HG03135 (cell line): ENCODE measurements around the gene IGFBP7.
"Not testable (repeated sequence)": the region's sequence is repeated elsewhere in the genome, so short reads cannot be mapped to it uniquely, and the experiment has no call there.

ENCODE experiments used
- ATAC-seq: cut with Tn5 transposase; IDR thresholded peaks from one replicate; pipeline ENCODE4 v1.9.1; 2021; ENCODE audit warnings: mild to moderate bottlenecking, moderate library complexity; ENCODE audit not compliant: unreplicated experiment

Gene IGFBP7

DNA sequence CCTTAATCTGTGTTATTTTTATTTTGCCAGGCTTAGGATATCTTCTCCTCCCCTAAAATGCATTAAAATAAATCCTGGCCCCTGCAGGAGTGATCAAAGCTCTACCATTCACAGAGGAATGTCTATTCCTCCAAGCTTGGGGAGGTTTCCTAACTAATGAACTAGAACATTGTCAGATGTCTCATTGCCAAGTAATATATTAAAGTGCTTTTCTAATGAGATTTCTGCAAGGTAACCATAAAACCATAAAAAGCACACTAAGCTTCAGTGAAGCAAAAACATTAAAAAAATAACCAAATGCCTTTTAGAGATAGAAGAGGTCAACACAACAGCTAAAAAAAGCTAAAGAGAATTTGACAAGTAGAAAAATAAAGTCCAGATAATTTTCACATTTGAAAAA, 34.8 kb downstream of the IGFBP7 start:
- ATAC-seq: no peak

DNA sequence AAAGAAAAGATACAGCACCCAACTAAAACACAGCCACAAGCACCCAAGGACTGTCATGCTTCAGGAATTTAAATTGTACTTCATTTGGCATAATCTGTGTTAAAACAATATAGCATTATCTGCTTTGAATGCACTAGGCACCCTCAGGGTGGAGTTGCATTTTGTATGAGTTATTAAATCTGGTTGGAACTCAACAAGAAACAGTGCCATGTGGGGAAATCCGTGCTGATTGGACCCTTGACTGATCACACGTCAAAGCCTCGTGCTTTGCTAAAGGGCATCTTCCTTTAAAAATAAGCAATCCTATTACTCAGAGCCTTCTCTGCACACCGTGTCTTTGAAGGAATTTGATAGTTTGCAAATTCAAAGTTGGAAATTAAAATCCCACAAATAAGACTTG, 35.4 kb downstream of the IGFBP7 start:
- no peak for ATAC-seq

DNA sequence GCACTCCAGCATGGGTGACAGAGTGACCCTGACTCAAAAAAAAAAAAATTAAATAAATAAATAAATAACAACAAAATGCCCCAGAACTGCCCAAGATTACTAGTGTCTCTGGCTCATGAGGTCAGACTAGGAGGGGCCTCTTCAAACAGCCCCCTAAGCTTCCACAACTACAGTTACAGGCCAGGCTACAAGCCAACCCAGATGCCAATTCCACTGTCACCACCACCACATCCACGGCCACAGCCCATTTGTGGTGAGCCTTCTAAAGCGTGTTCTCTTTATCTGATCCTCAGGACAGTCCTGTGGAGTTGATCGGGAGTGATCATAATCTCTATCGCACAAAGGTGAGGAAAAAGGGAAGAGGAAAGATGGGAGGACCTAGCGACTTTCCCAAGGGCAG, 36.6 kb downstream of the IGFBP7 start:
- no peak for ATAC-seq

DNA sequence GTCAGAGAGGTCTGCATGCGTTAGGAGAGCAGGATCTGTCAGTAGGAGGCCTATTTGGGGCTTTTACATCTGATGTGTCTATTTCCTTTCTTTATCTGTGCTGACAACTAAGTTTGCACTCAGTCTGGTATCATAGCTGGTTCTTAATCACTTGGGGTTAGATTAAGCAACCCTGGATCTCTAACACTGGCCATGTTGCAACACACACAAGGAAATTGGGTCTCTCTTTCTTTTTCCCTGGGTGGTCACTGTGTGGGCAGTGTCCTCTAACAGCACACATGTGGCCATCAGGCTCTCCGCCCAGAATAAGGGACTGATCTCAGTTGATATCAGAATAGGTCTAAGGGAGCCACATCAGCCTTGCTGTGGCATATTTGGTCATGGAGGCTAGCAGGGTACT, 38.9 kb downstream of the IGFBP7 start:
- no peak for ATAC-seq

DNA sequence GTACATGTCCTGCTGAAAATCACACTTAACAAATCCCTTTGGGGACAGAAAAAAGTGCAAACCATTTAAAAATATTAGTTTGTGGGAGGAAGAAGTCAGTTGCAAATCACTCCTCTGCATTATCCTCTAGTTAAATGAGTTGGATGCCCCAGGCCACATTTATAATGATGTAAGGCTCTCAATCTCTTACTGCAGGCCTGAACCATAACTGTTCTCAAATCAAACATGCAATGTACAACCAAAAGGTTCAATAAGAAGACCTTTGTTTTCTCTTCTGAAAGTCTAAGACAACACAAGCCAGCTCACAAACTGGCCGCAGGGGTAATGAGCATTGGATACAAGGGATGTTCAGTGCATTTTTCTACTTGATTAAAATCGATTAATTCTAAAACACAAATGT, 39.7 kb downstream of the IGFBP7 start:
- no peak for ATAC-seq

DNA sequence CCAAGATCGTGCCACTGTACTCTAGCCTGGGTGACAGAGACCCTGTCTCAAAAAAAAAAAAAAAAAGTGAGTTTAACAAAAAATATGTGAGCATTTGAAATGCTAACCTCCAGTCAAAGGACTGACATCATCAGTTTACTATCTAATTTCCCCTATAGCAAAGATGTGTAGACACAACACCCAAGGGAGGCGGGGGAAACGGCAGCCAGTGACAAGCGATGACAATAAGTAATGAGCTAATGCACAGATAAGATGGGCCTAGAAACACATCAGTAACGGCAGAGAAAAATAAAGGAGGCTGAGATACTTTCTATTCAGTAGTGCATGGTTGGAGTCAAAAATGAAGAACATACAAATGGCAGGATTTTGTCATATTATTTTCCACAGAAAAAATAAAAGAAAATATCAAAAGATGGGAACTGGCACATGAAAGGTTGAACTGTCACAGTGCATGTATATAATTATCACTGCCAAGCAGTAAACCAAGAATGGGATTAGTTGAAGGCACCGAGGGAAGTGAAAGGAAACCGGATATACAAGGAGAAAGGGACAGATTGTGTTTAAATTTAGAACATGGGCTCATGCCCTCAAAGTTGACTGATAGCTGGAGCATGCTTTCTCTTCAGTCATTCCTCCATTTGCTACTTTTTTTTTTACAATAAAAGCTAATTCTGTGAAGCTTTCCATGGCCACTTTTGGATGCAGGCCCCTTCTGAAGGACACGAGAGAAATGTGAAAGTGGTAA, 41.8 kb downstream of the IGFBP7 start:
- no peak for ATAC-seq

DNA sequence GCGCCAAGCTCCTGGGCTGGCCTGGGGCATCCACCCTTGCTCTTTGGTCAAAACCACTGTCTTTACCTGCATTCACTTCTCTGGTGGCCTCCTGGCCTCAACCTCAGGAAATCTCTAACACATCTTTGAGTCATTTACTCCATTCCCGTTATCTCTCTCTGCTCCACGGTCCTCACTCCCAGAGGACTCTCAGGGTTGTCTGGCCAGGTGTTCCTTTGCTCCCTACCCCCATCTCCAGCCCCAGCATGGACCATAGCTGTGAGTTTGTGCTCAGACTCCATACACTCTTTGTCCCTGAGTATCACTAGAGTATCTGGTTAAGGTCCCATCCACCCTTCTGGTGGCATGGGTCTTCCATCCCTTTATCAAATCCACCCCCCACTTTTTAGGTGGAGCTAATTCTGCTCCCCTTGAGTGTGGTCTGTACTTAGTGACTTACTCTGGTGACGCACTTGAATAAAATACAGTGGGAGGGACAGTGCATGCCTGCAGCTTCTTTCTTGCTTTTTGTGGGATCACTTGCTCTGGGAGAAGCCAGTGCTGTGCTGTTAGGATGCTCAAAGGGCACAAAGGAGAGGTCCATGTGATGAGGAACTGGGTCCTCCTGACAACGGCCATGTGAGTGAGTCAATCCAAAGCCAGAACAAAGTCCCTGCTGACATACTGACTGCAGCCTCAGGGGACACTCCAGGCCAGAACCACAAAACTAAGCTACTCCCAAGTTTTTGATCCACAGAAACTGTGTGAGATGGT, 44.3 kb downstream of the IGFBP7 start:
- ATAC-seq: no peak

DNA sequence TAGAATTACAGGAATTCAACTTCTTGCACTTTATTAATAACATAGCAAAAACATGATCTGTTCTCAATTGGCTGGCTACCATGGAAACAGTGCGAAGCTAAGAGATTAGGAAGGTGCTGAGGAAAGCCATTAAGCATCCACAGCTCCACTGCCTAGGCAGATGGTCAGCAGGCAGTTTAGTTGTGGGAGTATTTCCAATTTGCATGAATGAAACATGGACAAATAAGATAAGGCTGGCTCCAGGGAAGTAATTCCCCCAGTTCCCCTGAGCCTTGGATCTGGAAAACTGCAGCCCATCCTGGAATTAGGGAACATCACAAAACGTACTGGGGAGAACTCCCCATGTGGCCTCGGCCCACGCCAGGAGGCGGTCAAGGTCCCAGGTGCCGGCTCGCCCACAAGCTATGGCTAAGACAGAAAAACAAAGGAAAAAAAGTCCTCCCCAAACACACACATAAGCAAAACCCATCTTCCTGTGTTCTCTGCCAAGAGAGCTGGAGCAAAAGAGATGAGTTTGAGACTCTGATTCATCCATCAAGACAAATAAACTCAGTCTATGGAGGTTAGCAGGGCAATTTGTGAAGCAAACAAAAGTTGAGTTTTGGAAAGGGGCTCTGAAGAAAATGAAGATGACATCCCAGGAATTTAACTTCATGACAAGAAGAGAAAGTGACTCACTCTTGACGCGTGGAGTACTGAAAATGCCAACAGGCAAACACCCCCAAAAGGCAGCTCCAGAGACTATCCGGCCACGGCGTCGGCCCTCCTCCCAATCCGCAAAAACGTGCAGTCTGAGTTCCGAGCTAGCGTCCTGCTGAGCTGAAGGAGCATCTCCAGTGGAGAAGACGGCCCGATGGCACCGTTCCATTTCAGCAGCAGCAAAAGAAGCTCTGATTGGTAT, 45.1 kb downstream of the IGFBP7 start:
- ATAC-seq: no peak

DNA sequence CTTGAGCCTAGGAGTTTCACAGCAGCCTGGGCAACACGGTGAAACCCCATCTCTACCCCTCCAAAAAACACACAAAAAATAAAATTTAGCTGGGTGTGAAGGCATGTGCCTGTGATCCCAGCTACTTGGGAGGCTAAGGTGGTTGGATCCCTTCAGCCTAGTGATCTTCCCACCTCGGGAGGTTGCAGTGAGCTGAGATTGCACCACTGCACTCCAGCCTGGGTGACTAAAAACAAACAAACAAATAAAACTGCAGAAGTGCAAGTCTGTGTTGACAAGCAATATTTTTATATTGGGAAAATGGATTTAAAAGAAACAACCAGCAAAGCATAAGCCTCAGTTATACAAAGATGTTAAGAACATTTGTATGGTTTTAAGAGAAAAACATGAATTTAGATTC, 46.1 kb downstream of the IGFBP7 start:
- ATAC-seq: no peak

DNA sequence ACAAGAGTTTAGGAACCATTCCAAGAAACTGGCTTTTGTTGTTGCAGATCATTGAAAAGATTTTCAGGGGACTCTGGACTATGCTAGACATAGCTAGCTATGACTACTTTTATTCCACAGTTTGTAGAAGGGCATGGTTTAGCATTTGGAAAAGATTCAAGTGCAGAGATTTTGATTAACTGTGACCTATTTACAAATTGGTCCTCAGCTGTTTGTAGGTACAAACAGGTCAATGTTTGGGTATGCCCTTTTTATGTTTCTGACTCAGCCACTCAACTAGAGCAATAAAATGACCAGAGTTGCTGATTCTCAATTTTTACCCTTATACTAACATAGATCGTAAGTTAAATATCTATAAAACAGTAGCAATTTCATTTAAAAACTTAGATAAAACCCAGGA, 46.7 kb downstream of the IGFBP7 start:
- no peak for ATAC-seq

DNA sequence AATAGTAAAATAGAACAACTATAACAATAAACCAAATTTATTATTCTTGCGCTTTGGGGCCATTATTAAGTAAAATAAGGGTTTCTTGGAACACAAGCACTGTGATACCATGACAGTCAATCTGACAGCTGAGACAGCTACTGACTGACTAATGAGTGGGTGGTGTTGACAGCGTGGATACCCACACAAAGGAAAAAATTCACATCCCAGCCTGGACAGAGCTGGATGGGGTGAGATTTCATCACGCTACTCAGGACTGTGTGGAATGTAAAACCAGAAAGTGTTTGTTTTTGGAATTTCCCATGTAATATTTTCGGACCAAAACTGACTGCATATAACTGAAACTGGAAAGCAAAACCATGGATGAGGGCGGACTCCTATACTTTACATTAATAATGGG, 48.8 kb downstream of the IGFBP7 start:
- no peak for ATAC-seq

DNA sequence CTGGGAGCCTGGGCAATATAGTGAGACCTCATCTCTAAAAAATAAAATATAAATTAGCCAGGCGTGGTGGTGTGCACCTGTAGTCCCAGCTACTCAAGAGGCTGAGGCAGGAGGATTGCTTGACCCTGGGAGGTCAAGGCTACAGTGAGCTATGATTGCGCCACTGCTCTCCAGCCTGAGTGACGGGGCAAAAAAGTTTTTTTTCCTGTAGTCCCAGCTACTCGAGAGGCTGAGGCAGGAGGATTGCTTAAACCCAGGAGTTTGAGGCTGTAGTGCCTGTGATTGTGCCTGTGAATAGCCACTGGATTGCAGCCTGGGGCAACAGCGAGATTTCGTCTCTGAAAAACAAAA, 49.5 kb downstream of the IGFBP7 start:
- not testable (repeated sequence) for ATAC-seq

DNA sequence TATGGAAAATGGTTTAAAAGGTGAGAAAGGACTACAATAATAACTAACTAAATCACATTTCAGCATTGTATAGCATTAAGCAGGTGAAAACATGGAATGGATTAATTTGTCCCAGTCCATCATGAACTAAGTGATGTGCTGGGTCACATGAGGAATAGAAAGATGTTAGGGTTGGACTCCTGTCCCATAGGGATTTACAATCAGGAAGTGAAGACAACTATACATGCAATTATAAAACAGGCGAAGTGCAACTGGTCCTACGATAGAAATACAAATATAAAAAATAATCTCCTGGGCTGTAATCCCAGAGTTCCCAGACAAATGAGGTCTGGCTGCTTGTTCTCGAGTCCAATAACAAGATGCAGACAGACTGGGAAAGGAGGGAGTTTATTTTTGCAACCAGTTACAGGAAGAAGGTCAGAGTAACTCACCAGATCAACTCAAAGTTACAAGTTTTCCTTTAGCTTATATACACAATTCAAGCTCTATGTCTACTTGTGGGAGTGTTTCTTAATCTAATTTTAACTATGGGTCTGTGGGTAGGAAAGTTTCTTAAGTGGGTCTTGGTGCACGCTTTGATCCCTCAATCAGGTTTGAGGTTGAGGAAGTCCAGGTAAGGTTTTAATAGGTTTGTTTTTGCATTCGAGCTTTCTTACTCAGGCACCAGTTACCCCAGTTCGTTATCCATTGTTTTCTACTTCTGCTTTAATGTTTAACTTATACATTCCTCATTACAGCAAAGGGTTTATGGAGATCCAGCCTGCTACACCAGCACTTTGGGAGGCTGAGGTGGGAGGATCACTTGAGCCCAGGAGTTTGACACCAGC, 50.1 kb downstream of the IGFBP7 start:
- no peak for ATAC-seq

DNA sequence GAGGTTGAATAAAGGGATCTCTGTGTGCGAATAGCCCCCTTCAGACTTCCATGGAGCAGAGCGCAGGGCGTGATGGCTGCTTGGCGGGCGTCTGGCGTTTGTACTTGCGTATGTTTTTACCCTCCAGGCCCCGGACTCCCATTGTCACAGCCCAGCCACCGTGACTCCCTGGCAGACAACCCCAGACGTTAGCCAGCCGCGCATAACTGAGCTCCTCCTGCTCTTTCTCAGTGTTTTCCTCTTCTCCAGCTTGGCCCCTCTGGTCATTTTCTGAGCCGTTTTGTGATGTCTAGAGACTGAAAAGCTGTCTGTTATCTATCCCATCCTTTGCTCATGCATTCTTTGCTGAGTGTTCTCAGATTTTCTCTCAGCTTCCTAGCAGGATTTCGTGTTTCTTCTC, 54.3 kb downstream of the IGFBP7 start:
- ATAC-seq: no peak

DNA sequence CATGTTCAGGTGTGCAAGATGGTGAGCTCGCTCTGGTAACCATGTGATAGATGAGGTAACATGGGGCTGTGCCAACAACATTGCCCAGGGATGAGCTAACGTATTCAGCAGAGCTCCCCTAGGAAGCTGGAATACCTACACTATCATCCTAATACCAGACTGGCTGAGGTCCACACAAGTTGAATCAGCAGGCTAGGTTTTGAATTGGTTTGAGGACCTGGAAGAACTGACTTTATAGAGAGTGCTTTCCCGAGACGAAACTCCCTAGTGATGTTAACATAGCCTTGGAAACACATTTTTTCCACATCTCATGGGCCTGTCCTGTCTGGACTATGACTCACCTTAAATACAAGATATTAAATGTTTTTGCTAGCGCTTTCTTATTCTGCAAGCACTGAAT, 56.7 kb downstream of the IGFBP7 start:
- no peak for ATAC-seq

DNA sequence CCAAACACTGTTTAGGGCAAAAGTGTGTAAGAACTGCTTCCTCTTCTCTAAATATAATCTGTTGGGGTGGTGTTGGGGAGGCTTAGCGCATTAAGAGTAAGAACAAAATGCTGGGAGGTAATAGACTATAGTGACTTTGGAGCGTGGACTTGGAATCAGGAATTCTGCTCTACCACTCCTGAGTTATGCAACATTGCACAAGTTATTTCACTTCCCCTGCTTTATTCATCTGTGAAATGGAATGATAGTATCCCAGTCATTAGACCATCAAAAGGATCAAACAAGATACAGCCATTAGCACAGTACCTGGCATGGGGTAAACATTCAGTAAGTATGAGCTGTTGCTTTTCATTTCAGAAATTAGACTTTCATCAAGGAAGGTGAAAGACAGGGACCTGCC, 58.7 kb downstream of the IGFBP7 start:
- ATAC-seq: no peak

DNA sequence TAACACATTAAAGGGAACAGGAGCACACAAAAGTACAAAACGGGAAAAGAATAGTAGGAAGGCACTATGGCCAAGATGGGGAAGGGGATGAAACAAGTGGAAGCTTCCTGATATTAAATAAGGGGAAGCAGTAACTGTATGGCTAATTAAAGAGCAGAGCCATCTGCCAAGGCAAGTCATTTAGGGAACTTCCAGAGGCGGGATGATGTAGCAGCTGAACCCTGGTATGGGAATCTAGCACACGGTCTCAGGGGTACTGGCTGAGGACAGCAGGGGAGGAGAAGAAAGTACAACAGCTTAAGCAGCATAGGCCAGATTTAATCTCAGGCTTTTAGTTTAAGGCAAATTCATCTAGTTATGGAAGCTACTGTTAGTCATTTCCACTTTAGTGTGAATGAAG, 59.1 kb downstream of the IGFBP7 start:
- ATAC-seq: no peak

DNA sequence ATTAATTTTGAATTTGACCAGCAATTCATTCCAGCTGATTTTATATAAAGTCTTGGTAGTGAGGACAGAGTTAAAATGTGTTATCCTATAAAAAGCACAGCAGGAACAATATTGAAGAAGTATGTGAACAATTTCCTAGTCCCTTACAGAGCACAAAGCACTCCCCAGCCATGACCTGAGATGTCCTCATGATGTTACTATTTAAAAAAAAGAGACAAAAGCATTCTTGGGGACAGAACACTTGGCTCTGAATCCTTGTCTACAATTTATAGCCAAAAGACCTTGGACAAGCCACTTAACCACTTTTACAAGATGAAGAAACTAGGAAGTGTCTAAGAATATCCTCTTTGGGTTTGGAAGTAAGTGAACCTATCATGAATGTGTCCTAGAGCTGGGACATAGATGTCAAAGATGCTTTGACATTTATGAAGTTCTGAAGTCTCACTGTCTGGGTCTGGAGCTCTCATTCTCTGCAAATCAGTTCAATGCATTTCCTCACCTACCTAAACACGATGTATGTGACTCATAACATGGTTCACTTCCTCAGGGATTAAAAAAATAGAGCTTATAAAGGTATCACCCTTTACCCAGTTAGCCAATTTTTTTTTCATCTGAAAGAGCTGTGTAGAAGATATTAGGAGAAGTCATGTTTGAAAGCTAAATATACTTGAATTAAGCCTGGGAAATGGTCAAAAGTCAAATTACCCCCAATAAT, 61.4 kb downstream of the IGFBP7 start:
- ATAC-seq: no peak

DNA sequence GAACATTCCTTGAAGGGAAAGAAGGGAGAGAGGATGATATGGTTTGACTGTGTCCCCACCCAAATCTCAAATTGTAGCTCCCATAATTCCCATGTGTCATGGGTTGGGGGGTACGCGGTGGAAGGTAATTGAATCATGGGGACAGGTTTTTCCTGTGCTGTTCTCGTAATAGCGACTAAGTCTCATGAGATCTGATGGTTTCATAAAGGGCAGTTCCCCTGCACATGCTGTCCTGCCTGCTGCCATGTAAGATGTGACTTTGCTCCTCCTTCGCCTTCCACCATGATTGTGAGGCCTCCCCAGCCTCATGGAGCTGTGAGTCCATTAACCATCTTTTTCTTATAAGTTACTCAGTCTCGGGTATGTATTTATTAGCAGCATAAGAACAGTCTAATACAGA, 63.1 kb downstream of the IGFBP7 start:
- ATAC-seq: not testable (repeated sequence)

DNA sequence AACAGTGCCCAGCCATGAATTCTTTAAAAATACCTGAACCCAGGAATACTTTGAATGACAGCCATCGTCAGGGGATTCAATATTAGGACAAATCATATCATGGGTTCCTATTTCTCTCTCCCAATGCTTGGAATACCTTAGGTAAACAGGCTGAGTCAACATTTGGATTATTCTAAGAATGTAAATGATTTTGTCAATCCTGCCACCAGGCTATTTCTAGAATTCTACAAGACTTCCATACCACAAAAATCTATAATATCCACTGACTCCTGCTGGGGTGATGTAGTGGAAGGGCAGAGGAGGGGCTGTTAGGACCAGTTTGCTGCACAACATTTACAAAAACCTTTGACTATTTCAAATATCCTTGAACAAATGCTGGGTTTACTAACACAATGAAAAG, 65.2 kb downstream of the IGFBP7 start:
- no peak for ATAC-seq
